Peyer's patch (tissue), 4 donors: Measurements from ENCODE around the gene ATP13A3.

Experiments used
- POLR2A ChIP-seq, 2 donors: fragments of 450-650 bp; IDR thresholded peaks; one replicate each; pipeline ENCODE4 v1.5.1; 2017; ENCODE audit warnings: antibody characterized with exemption in 2 of 2, mild to moderate bottlenecking in 2 of 2, moderate library complexity in 2 of 2
- TF ChIP-seq, protein P1 (sequence below), 6 experiments: fragments of 450-650 bp in 4 of 6; fragments of 200-600 bp in 2 of 6; sonication (generic) in 1 of 6; IDR thresholded peaks; one replicate each; pipeline ENCODE4 v1.5.1; 2017 to 2019; ENCODE audit warnings: antibody characterized with exemption in 6 of 6, mild to moderate bottlenecking in 3 of 6, moderate library complexity in 1 of 6

DNA sequence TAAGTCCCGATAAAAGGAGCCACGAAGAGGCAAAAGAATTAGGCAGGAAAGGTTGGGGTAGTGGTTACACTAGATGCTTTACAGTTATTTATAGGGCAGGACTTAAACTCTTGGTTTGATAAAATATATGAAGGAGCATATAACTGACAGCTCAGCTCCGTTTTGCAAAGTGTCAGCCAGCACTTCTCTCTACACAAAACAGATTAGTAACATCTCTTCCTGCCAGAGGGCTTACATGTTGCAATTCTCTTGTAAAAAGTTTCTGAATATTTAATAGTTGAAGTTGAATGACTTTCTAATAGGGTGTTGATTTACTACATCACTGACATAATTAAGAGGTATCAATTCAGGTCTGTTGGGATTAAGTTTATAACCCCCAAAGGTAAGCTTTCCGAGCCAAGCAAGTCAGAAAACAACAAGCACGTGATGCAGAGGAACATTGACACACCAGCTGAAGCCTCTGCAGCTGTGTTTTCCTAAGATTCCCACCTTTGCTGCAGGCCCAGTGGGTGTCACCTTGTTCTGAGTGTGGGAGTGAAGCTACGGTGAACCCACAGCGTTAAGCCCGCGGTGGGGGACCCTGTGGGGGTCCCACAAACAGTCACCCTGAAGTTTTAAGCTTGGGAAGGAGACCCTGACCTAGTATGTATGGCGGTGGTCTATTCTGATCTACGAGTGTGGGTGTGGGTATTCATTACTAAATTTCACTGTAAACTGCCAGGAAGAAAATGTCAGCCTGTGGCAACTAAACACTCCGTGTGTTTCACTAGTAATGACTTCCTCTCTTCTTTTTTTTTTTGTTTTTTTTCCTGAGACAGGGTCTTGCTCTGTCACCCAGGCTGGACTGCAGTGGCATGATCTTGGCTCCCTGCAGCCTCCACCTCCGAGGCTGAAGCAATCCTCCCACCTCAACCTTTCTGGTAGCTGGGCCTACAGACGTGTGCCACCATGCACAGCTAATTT, 22.0 kb upstream of the ATP13A3 start:
- no peak for TF ChIP-seq POLR2A (IDR thresholded peaks at IDR 0.05)
- TF ChIP-seq, protein P1, sequence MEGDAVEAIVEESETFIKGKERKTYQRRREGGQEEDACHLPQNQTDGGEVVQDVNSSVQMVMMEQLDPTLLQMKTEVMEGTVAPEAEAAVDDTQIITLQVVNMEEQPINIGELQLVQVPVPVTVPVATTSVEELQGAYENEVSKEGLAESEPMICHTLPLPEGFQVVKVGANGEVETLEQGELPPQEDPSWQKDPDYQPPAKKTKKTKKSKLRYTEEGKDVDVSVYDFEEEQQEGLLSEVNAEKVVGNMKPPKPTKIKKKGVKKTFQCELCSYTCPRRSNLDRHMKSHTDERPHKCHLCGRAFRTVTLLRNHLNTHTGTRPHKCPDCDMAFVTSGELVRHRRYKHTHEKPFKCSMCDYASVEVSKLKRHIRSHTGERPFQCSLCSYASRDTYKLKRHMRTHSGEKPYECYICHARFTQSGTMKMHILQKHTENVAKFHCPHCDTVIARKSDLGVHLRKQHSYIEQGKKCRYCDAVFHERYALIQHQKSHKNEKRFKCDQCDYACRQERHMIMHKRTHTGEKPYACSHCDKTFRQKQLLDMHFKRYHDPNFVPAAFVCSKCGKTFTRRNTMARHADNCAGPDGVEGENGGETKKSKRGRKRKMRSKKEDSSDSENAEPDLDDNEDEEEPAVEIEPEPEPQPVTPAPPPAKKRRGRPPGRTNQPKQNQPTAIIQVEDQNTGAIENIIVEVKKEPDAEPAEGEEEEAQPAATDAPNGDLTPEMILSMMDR (IDR thresholded peaks at IDR 0.05), result no peak
